ENCODE results near the gene CSF3. TPM values are rescaled to one million over a fixed set of nuclear protein-coding genes. Genes with fewer than 3 reads are reported as not detected.

The CSF3 gene
- total RNA-seq, 2 experiments from 2014 or later: not detected

GRCh38 chr17:40031706-40032105 is 16.5 kb downstream of the CSF3 start:
- no peak for DNase-seq
- ChIA-PET POLR2A (no interaction called here), CTCF (interaction anchor here (1.1 to 1.5 kb wide), 2 partner anchors 10 to 148 kb away, joined by 3 to 5 read pairs; no protein-coding TSS in a partner anchor)
- Mint-ChIP-seq H3K27me3 (no peaks in the 10 kb centered on the region), H3K4me1 (peaks cover 5% of the 10 kb centered on the region), H3K4me3 (no peak overlapping the region), H3K9me3 (no peaks in the 10 kb centered on the region), H3K27ac (no peak overlapping the region), H3K36me3 (ENCODE audit: low read depth) (peaks cover 27% of the 10 kb centered on the region)

GRCh38 chr17:40032322-40033320 is 17.4 kb downstream of the CSF3 start:
- Mint-ChIP-seq H3K36me3 (ENCODE audit: low read depth) (peaks cover 22% of the 10 kb centered on the region), H3K9me3 (no peaks in the 10 kb centered on the region), H3K4me1 (peaks cover 2% of the 10 kb centered on the region), H3K27ac (no peak overlapping the region), H3K27me3 (no peaks in the 10 kb centered on the region), H3K4me3 (no peak overlapping the region)
- ChIA-PET CTCF (interaction anchor here (1.1 to 1.4 kb wide), 2 partner anchors 30 to 147 kb away, joined by 3 to 5 read pairs; no protein-coding TSS in a partner anchor), POLR2A (no interaction called here)
- no peak for DNase-seq

GRCh38 chr17:40033339-40033738 is 18.1 kb downstream of the CSF3 start:
- POLR2A ChIA-PET: no interaction called here
- no peaks in the 10 kb centered on the region for H3K27me3 Mint-ChIP-seq
- H3K9me3 Mint-ChIP-seq: no peaks in the 10 kb centered on the region
- H3K36me3 Mint-ChIP-seq (ENCODE audit: low read depth): peaks cover 22% of the 10 kb centered on the region
- H3K4me1 Mint-ChIP-seq: peaks cover 2% of the 10 kb centered on the region
- no peak overlapping the region for H3K4me3 Mint-ChIP-seq
- H3K27ac Mint-ChIP-seq: no peak overlapping the region
- CTCF ChIA-PET: interaction anchor here (1.4 kb wide), 1 partner anchor 29 kb away, joined by 3 read pairs; no protein-coding TSS in a partner anchor
- no peak for DNase-seq

- Mint-ChIP-seq H3K4me1 (peaks cover 2% of the 10 kb centered on the region), H3K27me3 (no peaks in the 10 kb centered on the region), H3K36me3 (ENCODE audit: low read depth) (peaks cover 12% of the 10 kb centered on the region), H3K9me3 (no peaks in the 10 kb centered on the region), H3K27ac (no peak overlapping the region), H3K4me3 (no peak overlapping the region)
- ChIA-PET CTCF (interaction anchor here (0.6 to 1.4 kb wide), 4 partner anchors 8 to 222 kb away, joined by 3 to 5 read pairs (median 4); partner anchors contain the start of gene MED24), POLR2A (no interaction called here)
- DNase-seq: no peak
These were observed 19.4 kb downstream of the CSF3 start for GRCh38 chr17:40034426-40035161.

DNA sequence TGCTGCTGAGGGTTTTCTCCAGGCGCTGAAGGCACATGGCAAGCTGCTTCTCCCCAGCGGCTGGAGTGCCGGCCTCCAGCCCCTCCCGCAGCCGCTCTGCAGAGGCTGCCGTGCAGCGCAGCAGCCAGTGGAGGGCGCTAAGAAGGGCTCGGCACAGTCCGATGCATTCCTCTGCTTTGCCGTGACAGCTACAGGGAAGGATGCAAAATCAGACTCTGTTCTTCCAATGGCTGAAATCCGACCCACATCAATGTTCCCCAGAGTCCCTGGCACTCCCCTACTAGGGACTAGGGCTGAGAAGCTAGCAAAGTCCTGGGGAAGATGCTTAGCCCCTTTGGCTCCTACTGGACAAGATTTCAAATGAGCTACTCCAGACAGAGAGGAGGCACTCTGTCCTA is 19.9 kb downstream of the CSF3 start:
- peaks cover 9% of the 10 kb centered on the region for H3K36me3 Mint-ChIP-seq (ENCODE audit: low read depth)
- H3K27ac Mint-ChIP-seq: no peak overlapping the region
- DNase-seq: no peak
- no peak overlapping the region for H3K4me3 Mint-ChIP-seq
- H3K9me3 Mint-ChIP-seq: no peaks in the 10 kb centered on the region
- no peaks in the 10 kb centered on the region for H3K27me3 Mint-ChIP-seq
- CTCF ChIA-PET: interaction anchor here (0.9 to 1.4 kb wide), 4 partner anchors 9 to 78 kb away, joined by 3 to 4 read pairs (median 4); partner anchors contain the start of gene MED24
- POLR2A ChIA-PET: no interaction called here
- peaks cover 2% of the 10 kb centered on the region for H3K4me1 Mint-ChIP-seq

- peaks cover 2% of the 10 kb centered on the region for H3K4me1 Mint-ChIP-seq
- no peaks in the 10 kb centered on the region for H3K9me3 Mint-ChIP-seq
- ChIA-PET POLR2A (no interaction called here), CTCF (interaction anchor here (0.6 to 2.2 kb wide), 5 partner anchors 13 to 246 kb away, joined by 3 to 5 read pairs (median 3); no protein-coding TSS in a partner anchor)
- DNase-seq: no peak
- no peak overlapping the region for H3K27ac Mint-ChIP-seq
- H3K27me3 Mint-ChIP-seq: no peaks in the 10 kb centered on the region
- H3K36me3 Mint-ChIP-seq (ENCODE audit: low read depth): peaks cover 2% of the 10 kb centered on the region
- no peak overlapping the region for H3K4me3 Mint-ChIP-seq
These were observed 23.8 kb downstream of the CSF3 start for GRCh38 chr17:40038882-40039513.

DNA sequence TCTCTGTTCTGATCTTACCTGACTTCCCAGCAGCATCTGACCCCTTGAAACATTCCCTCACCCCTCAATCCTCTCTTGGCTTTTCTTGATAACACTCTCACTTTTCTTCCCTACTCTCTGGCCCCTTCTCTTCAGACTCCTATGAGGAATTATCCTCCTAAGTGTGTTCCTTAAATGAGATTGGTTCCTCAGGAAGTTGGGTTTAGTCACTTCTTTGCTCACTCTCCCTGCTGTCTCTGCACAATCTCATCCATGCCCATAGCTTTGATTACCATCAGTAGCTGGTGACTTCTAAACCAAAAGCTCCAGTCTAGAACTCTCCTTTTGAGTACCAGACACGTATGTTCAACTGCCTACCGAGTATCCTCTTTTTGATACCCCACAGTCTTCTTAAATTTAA is 26.0 kb downstream of the CSF3 start:
- no peak for DNase-seq
- Mint-ChIP-seq H3K36me3 (ENCODE audit: low read depth) (peaks cover 6% of the 10 kb centered on the region), H3K4me3 (no peak overlapping the region), H3K4me1 (peaks cover 2% of the 10 kb centered on the region), H3K9me3 (no peaks in the 10 kb centered on the region), H3K27me3 (no peaks in the 10 kb centered on the region), H3K27ac (no peak overlapping the region)
- CTCF ChIA-PET: interaction anchor here (1.2 kb wide), 1 partner anchor 70 kb away, joined by 4 read pairs; no protein-coding TSS in a partner anchor
- POLR2A ChIA-PET: no interaction called here

DNA sequence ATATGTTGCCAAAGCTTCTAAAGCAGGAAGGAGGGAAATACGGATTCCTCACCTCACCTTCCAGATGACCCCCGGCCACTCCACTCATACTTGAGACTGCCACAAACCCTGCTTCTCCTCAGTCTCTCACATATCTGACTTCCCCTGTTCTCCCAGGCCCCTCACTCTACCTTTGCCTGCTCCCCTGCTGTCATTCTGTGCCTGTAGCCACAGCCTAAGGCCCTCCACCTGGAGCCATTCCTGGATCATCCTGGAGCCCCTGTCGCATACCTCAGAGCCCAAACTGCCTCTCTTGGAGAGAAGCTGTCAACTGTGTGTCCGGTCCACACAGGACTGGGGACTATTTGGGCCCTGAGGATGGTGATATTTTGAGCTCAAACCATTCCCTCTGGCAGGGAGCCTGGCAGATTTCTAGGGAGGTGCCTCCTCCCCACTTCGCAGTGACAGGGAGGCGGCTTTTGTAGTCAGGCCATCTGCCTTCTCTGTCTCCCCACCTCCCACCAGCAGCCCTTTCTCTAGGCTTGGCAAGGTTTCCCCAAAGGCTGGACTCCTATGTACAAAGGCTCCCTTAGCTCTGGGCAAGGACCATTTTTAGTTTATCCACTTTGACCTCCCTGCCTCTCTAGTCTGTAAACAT is 41.3 kb downstream of the CSF3 start:
- H3K9me3 Mint-ChIP-seq: no peaks in the 10 kb centered on the region
- H3K36me3 Mint-ChIP-seq (ENCODE audit: low read depth): peaks cover 13% of the 10 kb centered on the region
- DNase-seq: no peak
- H3K27me3 Mint-ChIP-seq: peaks cover 19% of the 10 kb centered on the region
- H3K4me1 Mint-ChIP-seq: peaks cover 26% of the 10 kb centered on the region
- H3K27ac Mint-ChIP-seq: no peak overlapping the region
- CTCF ChIA-PET: interaction anchor here (1.2 to 2.9 kb wide), 3 partner anchors 9 to 19 kb away, joined by 3 to 12 read pairs (median 5); no protein-coding TSS in a partner anchor
- POLR2A ChIA-PET: no interaction called here
- no peak overlapping the region for H3K4me3 Mint-ChIP-seq

- no peak for DNase-seq
- peaks cover 27% of the 10 kb centered on the region for H3K4me1 Mint-ChIP-seq
- no peak overlapping the region for H3K4me3 Mint-ChIP-seq
These were observed 43.0 kb downstream of the CSF3 start for GRCh38 chr17:40058186-40058784.

DNA sequence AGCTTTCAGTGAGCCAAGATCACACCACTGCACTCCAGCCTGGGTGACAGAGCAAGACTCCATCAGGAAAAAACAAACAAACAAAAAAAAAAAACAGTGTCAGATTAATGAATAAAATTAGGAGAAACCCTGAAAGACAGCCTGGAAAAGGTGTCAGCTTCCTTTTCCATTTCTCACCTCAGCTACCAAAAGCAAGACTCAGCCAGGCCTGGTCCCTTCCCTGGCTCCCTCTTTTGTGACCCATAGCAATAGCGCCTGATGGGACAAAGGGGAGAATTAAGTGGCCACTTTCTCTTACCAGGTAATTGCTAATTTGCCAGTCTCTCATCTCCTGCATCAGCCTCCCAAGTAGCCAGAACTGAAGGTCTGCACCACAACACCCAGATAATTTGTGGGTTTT is 43.6 kb downstream of the CSF3 start:
- Mint-ChIP-seq H3K4me1 (peaks cover 28% of the 10 kb centered on the region), H3K27ac (no peak overlapping the region), H3K27me3 (peaks cover 34% of the 10 kb centered on the region), H3K9me3 (no peaks in the 10 kb centered on the region), H3K4me3 (no peak overlapping the region), H3K36me3 (ENCODE audit: low read depth) (peaks cover 3% of the 10 kb centered on the region)
- ChIA-PET POLR2A (no interaction called here), CTCF (interaction anchor here (0.6 to 2.5 kb wide), 7 partner anchors 8 to 438 kb away, joined by 3 to 9 read pairs (median 4); no protein-coding TSS in a partner anchor)
- no peak for DNase-seq

More at GRCh38 chr17:40058186-40058784, 43.0 kb downstream of the CSF3 start:
- Mint-ChIP-seq H3K27me3 (peaks cover 29% of the 10 kb centered on the region), H3K27ac (no peak overlapping the region), H3K36me3 (ENCODE audit: low read depth) (peaks cover 3% of the 10 kb centered on the region), H3K9me3 (no peaks in the 10 kb centered on the region)
- ChIA-PET CTCF (interaction anchor here (0.6 to 2.5 kb wide), 6 partner anchors 8 to 438 kb away, joined by 3 to 9 read pairs (median 4); no protein-coding TSS in a partner anchor), POLR2A (no interaction called here)

GRCh38 chr17:40059729-40060475 is 44.7 kb downstream of the CSF3 start:
- H3K36me3 Mint-ChIP-seq (ENCODE audit: low read depth): peaks cover 4% of the 10 kb centered on the region
- ChIA-PET CTCF (interaction anchor here (1.5 to 2.5 kb wide), 3 partner anchors 9 to 16 kb away, joined by 4 to 9 read pairs (median 6); no protein-coding TSS in a partner anchor), POLR2A (no interaction called here)
- H3K27me3 Mint-ChIP-seq: peaks cover 42% of the 10 kb centered on the region
- no peak overlapping the region for H3K27ac Mint-ChIP-seq
- peaks cover 33% of the 10 kb centered on the region for H3K4me1 Mint-ChIP-seq
- no peak overlapping the region for H3K4me3 Mint-ChIP-seq
- H3K9me3 Mint-ChIP-seq: no peaks in the 10 kb centered on the region
- no peak for DNase-seq
